ENCODE data around the gene KPNA6.
"Not testable (repeated sequence)": the region's sequence is repeated elsewhere in the genome, so short reads cannot be mapped to it uniquely, and the experiment has no call there.

GRCh38 chr1:32113436-32113835 is 5.6 kb downstream of the KPNA6 start:
- not testable (repeated sequence) for TF ChIP-seq ETV6 (CRISPR knock-in tag; IDR thresholded peaks at IDR 0.05); CREM (CRISPR knock-in tag; IDR thresholded peaks at IDR 0.05); TCF7 (CRISPR knock-in tag; IDR thresholded peaks at IDR 0.05; ENCODE audit: low read depth); FOXP1 (CRISPR knock-in tag; IDR thresholded peaks at IDR 0.05; ENCODE audit: borderline replicate concordance); CTCF (IDR thresholded peaks at IDR 0.05); ZMAT4 (CRISPR knock-in tag; IDR thresholded peaks at IDR 0.05); MYBL2 (CRISPR knock-in tag; IDR thresholded peaks at IDR 0.05); MAX (CRISPR knock-in tag; IDR thresholded peaks at IDR 0.05); CREB1 (CRISPR knock-in tag; IDR thresholded peaks at IDR 0.05); NR1H2 (CRISPR knock-in tag; IDR thresholded peaks at IDR 0.05); SP1 (CRISPR knock-in tag; conservative IDR thresholded peaks at IDR 0.05)

All from WTC11 (cell line).